GM12865 (cell line): Measurements from ENCODE around the gene EDIL3.

Source experiments
- DNase-seq: peaks from one replicate; pipeline ENCODE4 v3.0.0; 2010; ENCODE audit warnings: low read depth
- H3K4me3 ChIP-seq: 2 replicates; pipeline ENCODE4 v1.5.1; 2011; ENCODE audit warnings: mild to moderate bottlenecking, low read depth, low read length, control low read depth
- CTCF ChIP-seq: IDR thresholded peaks from 2 replicates; pipeline ENCODE4 v1.5.1; 2011; ENCODE audit warnings: low read length, control low read depth, low read depth, inconsistent platforms; ENCODE audit not compliant: insufficient read depth; ENCODE audit errors: missing control alignments

Gene EDIL3

GRCh38 chr5:84249918-84250630 lies 134.6 kb downstream of the EDIL3 start:
- DNase-seq, result no peak
- TF ChIP-seq CTCF, result no peak
- H3K4me3 ChIP-seq, result no peak overlapping the region

- no peak for TF ChIP-seq CTCF
- no peak for DNase-seq
- no peak overlapping the region for H3K4me3 ChIP-seq
Measured at GRCh38 chr5:84248013-84248412, 136.7 kb downstream of the EDIL3 start.

- no peak overlapping the region for H3K4me3 ChIP-seq
- no peak for TF ChIP-seq CTCF
- DNase-seq, result no peak
Measured at GRCh38 chr5:84242286-84242685, 142.4 kb downstream of the EDIL3 start.

GRCh38 chr5:84239494-84239893 lies 145.2 kb downstream of the EDIL3 start:
- no peak for DNase-seq
- no peak for TF ChIP-seq CTCF
- H3K4me3 ChIP-seq, result no peak overlapping the region

- TF ChIP-seq CTCF, result no peak
- no peak for DNase-seq
- H3K4me3 ChIP-seq, result no peak overlapping the region
Measured at GRCh38 chr5:84237126-84237525, 147.6 kb downstream of the EDIL3 start.

GRCh38 chr5:84231433-84231832 lies 153.2 kb downstream of the EDIL3 start:
- H3K4me3 ChIP-seq, result no peak overlapping the region
- TF ChIP-seq CTCF, result no peak
- no peak for DNase-seq

- TF ChIP-seq CTCF, result no peak
- no peak for DNase-seq
- no peak overlapping the region for H3K4me3 ChIP-seq
Measured at GRCh38 chr5:84229045-84229444, 155.6 kb downstream of the EDIL3 start.
